Stomach (tissue), 9 donors: ENCODE results near the gene FERMT3. TPM values are rescaled to one million over a fixed set of nuclear protein-coding genes. Genes with fewer than 3 reads are reported as not detected.

Experiments used
- DNase-seq, 2 donors: peaks; one replicate each; pipeline versions ENCODE4 v3.0.0 to v3.0.0-alpha.2; 2013 to 2019
- H3K27ac ChIP-seq, 5 donors: fragments of 200-600 bp in 4 of 5; sonication (generic) in 4 of 5; one replicate each; pipeline ENCODE4 v1.5.1; 2013 to 2019; ENCODE audit warnings: mild to moderate bottlenecking in 1 of 5, moderate library complexity in 1 of 5
- H3K27me3 ChIP-seq, 3 donors: fragments of 200-600 bp; sonication (generic); one replicate each; pipeline ENCODE4 v1.5.1; 2017 to 2019; ENCODE audit warnings: mixed run types in 1 of 3
- H3K36me3 ChIP-seq, 4 donors: fragments of 200-600 bp; sonication (generic); 1 replicate in 3 of 4; 2 replicates in 1 of 4; pipeline ENCODE4 v1.5.1; 2016 to 2019
- H3K4me1 ChIP-seq, 4 donors: fragments of 200-600 bp; sonication (generic); one replicate each; pipeline ENCODE4 v1.5.1; 2016 to 2019
- H3K4me3 ChIP-seq, 4 donors: fragments of 200-600 bp; sonication (generic) in 3 of 4; one replicate each; pipeline ENCODE4 v1.5.1; 2016 to 2019; ENCODE audit warnings: mild to moderate bottlenecking in 1 of 4
- H3K9me3 ChIP-seq, 4 donors: fragments of 200-600 bp; sonication (generic); one replicate each; pipeline ENCODE4 v1.5.1; 2016 to 2019
- EP300 ChIP-seq: sonication (generic); formaldehyde crosslinking; IDR thresholded peaks from one replicate; pipeline ENCODE4 v1.6.1; 2017; ENCODE audit warnings: antibody characterized with exemption
- POLR2A ChIP-seq, 4 donors: fragments of 450-650 bp; IDR thresholded peaks; one replicate each; pipeline ENCODE4 v1.6.1; 2016; ENCODE audit warnings: antibody characterized with exemption in 4 of 4, control low read depth in 2 of 4, mild to moderate bottlenecking in 1 of 4, moderate library complexity in 1 of 4
- POLR2AphosphoS5 ChIP-seq, 3 donors: sonication (generic); formaldehyde crosslinking; IDR thresholded peaks; one replicate each; pipeline ENCODE4 v1.6.1; 2016; ENCODE audit warnings: antibody characterized with exemption in 3 of 3
- WGBS, 5 donors: extraction: QIAGEN DNeasy Blood & Tissue Kit in 3 of 5; methylation state at CpG; one replicate each; pipeline versions ENCODE4 v1.1.5 to v1.1.7; 2013 to 2018; 5-methylcytosine and 5-hydroxymethylcytosine counted together
- intact Hi-C: fragments of 100-400 bp; cut with DNase I; formaldehyde crosslinking; loops from one replicate; pipeline ENCODE4 v1.15.1; 2023; ENCODE audit warnings: low total_unique reads
- polyA plus RNA-seq, 3 donors: library from polyadenylated mRNA; stranded (reverse); fragments of 200-250 nt; gene quantifications; one replicate each; pipeline ENCODE4 v1.2.3, GENCODE V29; 2013
- total RNA-seq, 5 donors: library from RNA; depleted of rRNA; stranded (reverse); fragments of >200 nt; gene quantifications; one replicate each; pipeline versions ENCODE4 v1.1.0 to v1.2.3, GENCODE V29; 2014 to 2016
- TF ChIP-seq, protein P1 (sequence below), 7 experiments: fragments of 450-650 bp in 4 of 7; fragments of 200-600 bp in 3 of 7; sonication (generic) in 3 of 7; IDR thresholded peaks; one replicate each; pipeline ENCODE4 v1.5.1; 2016 to 2019; ENCODE audit warnings: antibody characterized with exemption in 7 of 7, control low read depth in 2 of 7, mild to moderate bottlenecking in 1 of 7
- donor health status: healthy with polysubstance abuse.
- donor health status: Bipolar disorder and iron deficiency.
- donor health status: healthy.

The FERMT3 gene
- total and polyA plus RNA-seq, 8 donors, result 11.9 to 31.9 (median 18.7) TPM

DNA sequence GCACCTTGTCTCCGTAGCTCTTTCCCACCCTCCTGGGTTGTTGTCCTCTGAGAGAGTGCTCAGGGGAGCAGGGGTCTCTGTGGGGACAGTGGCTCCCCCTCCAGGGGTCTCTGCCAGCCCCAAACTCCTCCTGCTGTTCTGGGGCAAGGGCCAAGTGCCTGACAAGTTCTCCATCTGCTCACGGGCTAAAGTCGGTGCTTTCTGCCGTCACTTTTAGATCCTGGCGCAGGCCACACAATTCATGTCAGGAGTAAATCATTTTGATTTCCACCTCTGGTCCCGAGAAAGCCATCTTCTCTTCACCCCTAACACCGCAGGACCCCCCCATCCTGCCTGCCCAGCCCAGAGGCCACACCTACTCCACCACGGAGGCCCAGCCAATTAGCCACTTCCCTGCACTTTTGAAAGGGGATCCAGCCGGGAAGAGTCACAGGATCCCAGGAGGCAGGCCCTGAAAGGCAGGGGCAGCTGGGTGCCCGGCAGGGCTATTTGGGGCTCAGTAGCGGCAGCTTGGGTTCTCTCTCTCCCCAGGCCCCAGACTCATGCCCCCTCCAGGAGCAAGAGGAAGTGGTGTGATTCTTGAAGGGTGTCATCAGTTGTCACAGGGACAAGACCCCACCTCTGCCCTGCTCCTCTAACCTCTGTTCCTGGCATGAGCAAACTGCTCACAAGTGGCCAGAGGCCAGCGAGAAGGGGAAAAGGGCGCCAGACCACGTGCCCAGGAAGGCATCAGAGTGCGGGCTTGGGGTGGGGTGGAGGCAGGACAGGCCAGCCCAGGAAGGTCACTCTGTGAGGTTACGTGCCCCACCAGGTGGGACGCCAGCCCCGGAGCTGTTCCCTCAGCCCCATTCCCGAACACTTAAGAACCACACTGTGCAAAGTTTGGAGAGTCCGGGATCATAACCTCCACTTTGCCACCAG lies 41.9 kb upstream of the FERMT3 start:
- H3K9me3 ChIP-seq, result no peaks in the 10 kb centered on the region
- H3K27me3 ChIP-seq, result no peaks in the 10 kb centered on the region
- 39 to 67% (median 47%) methylated on average over 14 to 20 of the region's 20 CpGs for WGBS, 5 donors
- DNase-seq, result peak in 1 of 2 donors; percentile 35
- peak overlapping the region; percentile 68 to 83 (median 82) for H3K4me3 ChIP-seq
- no peaks in the 10 kb centered on the region for H3K36me3 ChIP-seq
- H3K4me1 ChIP-seq, result peaks cover 12 to 26% (median 25%) of the 10 kb centered on the region in 4 donors
- peak overlapping the region; percentile 3 to 90 (median 85) for H3K27ac ChIP-seq
- intact Hi-C loops, result no loop called here
- TF ChIP-seq POLR2A (IDR thresholded peaks at IDR 0.05) (no peak), EP300 (no peak), POLR2AphosphoS5 (IDR thresholded peaks at IDR 0.05) (no peak)
- TF ChIP-seq, protein P1, sequence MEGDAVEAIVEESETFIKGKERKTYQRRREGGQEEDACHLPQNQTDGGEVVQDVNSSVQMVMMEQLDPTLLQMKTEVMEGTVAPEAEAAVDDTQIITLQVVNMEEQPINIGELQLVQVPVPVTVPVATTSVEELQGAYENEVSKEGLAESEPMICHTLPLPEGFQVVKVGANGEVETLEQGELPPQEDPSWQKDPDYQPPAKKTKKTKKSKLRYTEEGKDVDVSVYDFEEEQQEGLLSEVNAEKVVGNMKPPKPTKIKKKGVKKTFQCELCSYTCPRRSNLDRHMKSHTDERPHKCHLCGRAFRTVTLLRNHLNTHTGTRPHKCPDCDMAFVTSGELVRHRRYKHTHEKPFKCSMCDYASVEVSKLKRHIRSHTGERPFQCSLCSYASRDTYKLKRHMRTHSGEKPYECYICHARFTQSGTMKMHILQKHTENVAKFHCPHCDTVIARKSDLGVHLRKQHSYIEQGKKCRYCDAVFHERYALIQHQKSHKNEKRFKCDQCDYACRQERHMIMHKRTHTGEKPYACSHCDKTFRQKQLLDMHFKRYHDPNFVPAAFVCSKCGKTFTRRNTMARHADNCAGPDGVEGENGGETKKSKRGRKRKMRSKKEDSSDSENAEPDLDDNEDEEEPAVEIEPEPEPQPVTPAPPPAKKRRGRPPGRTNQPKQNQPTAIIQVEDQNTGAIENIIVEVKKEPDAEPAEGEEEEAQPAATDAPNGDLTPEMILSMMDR (IDR thresholded peaks at IDR 0.05), result no peak

DNA sequence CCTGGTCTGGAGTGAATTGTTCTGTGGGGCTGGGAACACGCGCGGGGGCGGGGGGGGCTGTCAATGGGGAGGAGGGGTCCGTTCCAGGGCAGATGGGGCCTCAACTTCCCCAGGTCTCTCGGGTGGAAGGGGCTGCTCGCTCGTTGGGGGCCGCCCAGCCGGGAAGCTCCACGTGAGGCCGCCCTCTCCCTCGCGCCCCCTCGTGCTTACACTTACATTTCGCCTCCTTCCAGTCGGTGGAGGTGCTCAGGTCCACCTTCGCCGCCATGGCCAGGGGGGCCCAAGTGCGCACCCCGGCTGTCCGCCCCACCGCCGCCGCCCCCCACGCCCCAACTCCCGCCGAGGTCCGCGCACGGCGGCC lies 41.1 kb upstream of the FERMT3 start:
- intact Hi-C loops, result no loop called here
- peak in 1 of 2 donors; percentile 65 for DNase-seq
- Histone ChIP-seq H3K27ac (peak overlapping the region; percentile 84 to 93 (median 85)), H3K36me3 (no peaks in the 10 kb centered on the region), H3K4me3 (peak overlapping the region; percentile 68 to 83 (median 82)), H3K4me1 (peaks cover 12 to 26% (median 25%) of the 10 kb centered on the region in 4 donors), H3K27me3 (no peaks in the 10 kb centered on the region), H3K9me3 (no peaks in the 10 kb centered on the region)
- WGBS, 5 donors, result 0 to 3% (median 1%) methylated on average over 23 to 32 of the region's 32 CpGs; no CpG with 5 or more reads in 1 of the 5 donors
- TF ChIP-seq POLR2A (IDR thresholded peaks at IDR 0.05) (no peak), POLR2AphosphoS5 (IDR thresholded peaks at IDR 0.05) (no peak), EP300 (no peak)
- TF ChIP-seq, protein P1 (IDR thresholded peaks at IDR 0.05), result no peak

DNA sequence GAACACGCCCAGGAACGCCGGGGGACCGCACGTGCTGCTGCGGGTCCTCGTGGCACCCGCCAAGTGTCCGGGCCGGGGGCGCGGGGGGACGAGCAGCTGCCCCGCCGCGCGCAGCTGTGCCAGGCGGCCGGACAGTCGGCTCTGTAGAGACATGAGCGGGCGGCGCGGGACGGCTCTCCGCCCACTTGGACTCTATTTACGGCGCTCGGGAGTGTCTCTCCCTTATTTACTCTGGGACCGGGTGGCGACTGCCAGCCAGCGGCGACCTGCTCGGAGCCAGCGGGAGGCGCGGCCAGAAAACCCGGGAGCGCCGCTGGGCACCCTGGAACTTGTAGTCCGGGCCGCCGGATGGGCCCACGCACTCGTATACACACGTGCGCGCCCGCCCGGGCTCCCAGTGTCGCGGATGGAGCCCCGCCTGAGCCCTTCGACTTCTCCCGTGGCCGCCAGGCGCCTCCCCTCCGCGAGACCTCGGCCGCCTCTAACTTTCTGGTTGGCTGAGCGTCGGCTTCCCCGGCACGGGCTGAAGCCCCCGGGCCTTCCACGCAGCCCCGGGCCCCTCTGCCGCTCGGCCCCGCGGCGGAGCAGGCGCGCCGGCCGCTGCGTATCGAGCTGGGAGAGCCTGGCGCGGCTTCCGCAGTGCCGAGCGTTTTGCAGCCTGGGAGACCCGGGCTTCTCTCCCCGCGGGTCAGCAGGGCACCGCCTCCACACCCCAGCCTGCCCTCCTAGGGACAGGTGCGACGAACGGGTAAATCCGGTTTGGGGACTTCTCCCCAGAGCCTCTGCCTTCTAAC lies 40.5 kb upstream of the FERMT3 start, which contains the start of gene MACROD1:
MACROD1 (minus strand) TSS at position 272 of the 794 bp plus-strand sequence; CDS start at position 153, 119 bp downstream.
- Histone ChIP-seq H3K27me3 (no peaks in the 10 kb centered on the region), H3K9me3 (no peaks in the 10 kb centered on the region), H3K4me1 (peaks cover 12 to 26% (median 25%) of the 10 kb centered on the region in 4 donors), H3K27ac (peak within 1 kb of the TSS; percentile 84 to 93 (median 85)), H3K36me3 (no peaks in the 10 kb centered on the region), H3K4me3 (peak within 1 kb of the TSS; percentile 68 to 83 (median 82))
- peak; percentile 94 to 95 for DNase-seq
- TF ChIP-seq EP300 (no peak), POLR2AphosphoS5 (IDR thresholded peaks at IDR 0.05) (peak in 2 of 3 donors; percentile 53 to 65), POLR2A (IDR thresholded peaks at IDR 0.05) (no peak)
- TF ChIP-seq, protein P1 (IDR thresholded peaks at IDR 0.05), result no peak
- WGBS, 5 donors, result 1 to 2% (median 1%) methylated on average over 23 to 92 of the region's 92 CpGs
- intact Hi-C loops, result no loop called here

DNA sequence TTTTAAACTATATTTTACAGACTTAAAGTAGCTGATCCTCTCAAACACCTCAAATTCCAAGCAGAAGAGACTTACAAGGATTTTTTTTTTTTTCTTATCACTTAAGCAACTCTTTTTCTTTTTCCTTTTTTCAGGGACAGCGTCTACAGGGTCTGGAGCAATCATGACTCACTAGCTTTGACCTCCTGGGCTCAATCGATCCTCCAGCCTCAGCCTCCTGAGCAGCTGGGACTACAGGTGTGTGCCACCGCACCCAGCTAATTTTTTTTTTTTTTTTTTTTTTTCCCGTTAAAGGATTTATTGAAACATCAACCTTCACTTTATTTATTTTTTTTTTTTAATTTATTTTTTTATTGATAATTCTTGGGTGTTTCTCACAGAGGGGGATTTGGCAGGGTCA lies 36.1 kb upstream of the FERMT3 start:
- intact Hi-C loops, result no loop called here
- no peak overlapping the region for H3K27ac ChIP-seq
- H3K4me1 ChIP-seq, result peaks cover 2 to 14% (median 12%) of the 10 kb centered on the region in 4 donors
- no peak for TF ChIP-seq EP300
- TF ChIP-seq, protein P1 (IDR thresholded peaks at IDR 0.05), result no peak
- DNase-seq, result no peak
- no peak overlapping the region for H3K4me3 ChIP-seq
- no peaks in the 10 kb centered on the region for H3K27me3 ChIP-seq
- 85 to 92% (median 89%) methylated on average over 4 of the region's 4 CpGs for WGBS, 5 donors
- no peaks in the 10 kb centered on the region for H3K9me3 ChIP-seq
- no peaks in the 10 kb centered on the region for H3K36me3 ChIP-seq
